Measurements from ENCODE around the gene CLDN1. TPM values are rescaled to one million over a fixed set of nuclear protein-coding genes. Genes with fewer than 3 reads are reported as not detected.

Gene CLDN1
- total RNA-seq, 1 experiment from 2014 or later, result 0.06 TPM

DNA sequence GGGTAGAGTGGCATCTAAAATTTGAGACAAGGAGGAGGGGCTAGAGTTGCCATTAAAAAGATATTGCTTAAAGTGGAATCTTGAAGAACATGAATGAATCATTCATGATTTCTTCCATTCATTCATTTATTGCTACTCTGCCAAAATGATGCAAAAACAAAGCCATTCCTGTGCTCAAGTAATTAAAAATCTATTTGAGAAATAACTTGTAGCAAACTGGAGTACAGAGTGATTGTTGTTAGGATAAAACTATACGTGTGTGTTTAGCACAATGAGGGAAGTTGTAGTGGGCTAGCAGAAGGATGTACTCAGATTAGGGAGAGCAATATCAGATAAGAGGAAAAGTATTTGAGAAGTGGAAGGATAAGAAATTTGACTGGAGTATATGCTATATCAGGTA is 11.7 kb upstream of the CLDN1 start:
- no peak for DNase-seq (ENCODE audit: low read depth)

DNA sequence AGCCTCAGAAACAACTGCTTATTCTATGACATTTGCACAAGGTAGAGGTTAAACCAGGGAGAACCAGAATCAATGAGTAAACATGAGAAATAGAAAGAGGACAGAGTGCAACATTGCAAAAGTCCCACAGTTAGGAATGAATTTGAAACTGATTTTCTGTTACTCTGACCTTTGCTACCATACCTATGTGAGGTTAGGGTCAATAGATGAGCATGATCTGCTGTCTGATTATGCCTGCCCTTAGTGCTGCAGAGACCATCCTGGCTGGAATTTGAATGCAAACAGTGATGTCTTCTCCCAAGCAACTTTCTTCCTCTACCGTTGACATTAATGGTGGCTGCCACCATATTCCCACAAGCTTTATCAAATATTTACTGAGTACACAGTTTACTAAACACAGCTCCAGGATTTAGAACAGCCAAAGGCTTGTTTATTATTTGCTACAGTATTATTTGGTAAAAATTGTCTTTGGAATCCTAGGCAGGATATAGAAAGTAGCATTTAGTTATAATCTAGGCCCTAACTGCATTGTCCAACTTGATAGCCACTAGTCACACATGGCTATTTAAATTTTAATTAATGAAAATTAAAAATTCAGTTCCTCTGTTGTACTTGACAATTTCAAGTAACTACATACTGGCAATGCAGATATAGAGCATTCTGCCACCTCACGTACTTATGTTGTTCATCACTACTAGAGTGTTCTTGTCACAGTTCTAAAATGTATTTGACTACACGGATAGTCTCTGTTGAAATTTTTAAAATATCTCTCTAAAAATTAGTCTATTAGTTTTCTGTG is 8.9 kb upstream of the CLDN1 start:
- DNase-seq (ENCODE audit: low read depth), result no peak

DNA sequence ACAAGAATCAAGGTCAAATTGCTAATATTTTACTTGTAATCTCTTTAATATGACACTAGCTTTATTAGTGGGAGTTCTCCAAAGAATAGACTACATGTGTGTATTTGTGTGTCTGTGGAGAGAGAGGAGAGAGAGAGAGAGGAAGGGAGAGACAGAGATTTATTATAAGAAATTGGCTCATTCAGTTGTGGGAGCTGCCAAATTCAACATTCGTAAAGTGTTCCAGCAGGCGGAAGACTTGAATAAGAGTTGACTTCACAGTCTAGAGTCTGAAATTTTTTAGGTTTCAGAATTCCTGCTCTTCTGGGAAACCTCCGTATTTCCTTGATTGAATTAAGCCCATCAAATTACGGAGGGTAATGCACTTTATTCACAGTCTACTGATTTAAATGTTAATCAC is 4.7 kb upstream of the CLDN1 start:
- no peak for DNase-seq (ENCODE audit: low read depth)

DNA sequence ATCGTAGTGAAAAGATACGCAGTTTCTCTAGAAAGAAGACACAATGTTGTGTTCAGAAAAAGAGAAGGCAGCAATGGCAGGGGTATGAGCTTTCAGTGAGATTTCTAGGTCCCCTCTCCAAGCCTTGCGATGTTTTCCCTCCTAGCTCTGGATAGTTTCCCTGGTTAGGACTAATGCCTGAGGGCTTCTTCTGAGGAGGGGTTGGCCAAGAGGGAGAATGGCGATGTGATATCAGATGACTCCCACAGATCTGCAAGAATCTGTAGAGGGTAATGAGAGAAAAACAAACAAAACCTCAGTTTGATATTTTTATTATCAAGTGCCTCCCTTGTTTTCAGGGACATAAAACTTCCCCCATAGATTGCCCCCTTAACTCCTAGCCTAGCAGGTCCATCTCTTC is 4.1 kb upstream of the CLDN1 start:
- no peak for DNase-seq (ENCODE audit: low read depth)

DNA sequence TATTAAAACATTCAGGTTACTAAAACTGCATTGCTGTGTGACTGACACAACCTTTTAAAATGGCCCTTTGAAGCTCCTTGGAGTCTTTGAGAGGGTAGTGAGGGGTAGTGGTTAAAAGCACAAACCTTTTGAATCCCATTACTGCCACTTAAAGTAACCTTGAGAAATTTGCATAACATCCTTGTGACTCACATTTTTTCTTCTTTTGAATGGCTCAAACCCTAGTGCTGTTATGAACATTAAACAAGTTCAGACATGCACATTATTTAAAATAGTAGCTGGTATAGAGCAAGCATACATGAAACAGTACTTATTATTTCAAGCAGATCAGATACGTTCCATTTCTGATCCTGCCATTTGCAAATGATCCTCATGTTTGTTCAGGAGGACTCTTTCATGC is 3.7 kb upstream of the CLDN1 start:
- DNase-seq (ENCODE audit: low read depth), result peak; percentile 46

DNA sequence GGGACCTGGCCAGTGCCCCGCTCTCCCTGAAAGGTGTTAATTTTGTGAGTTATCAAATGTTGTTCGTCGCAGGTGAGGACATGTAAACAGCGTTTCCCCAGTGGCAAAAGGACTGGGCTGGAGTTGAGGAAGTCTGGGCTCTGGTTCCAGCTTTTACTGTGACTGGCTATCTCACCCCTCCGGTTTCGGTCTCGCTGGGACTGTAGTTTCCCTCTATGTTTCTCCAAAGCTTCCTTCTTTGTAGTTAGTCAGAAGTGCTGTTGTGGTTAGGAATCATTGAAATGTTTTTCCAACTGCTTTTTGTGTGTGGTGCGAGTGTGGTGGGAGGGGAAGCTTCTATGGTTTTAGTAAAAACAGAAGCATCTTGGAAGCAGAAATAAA is 990 bp upstream of the CLDN1 start:
- DNase-seq (ENCODE audit: low read depth), result peak; percentile 60

DNA sequence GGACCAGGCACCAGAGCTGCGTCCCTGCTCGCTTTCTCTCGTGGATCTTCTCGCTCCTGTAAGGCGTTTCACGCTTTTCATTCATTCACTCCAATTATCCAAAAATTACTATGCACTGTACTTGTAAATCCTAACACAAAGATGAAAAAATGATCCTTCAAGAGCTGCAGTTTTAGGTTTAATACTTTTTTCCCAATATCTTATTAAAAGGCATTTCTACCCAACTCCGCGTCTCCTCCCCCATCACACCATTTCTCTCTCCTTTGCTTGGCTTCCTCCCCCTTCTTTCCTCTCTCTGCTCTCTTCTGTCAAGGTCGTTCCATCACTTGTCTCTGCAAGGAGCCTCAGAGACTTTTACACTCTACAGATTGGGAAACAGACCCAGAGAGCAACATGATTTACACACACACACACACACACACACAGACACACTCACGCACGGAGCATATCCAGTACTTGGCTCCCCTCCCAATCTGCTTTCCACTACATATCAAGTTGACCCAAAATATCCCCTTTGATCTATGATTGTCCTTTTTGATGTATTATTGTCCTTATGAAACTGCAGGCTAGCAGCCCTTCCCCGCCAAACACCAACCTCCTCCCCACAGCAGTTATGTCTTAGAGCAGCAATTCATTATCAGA is 479 bp upstream of the CLDN1 start:
- DNase-seq (ENCODE audit: low read depth), result peak; percentile 19

DNA sequence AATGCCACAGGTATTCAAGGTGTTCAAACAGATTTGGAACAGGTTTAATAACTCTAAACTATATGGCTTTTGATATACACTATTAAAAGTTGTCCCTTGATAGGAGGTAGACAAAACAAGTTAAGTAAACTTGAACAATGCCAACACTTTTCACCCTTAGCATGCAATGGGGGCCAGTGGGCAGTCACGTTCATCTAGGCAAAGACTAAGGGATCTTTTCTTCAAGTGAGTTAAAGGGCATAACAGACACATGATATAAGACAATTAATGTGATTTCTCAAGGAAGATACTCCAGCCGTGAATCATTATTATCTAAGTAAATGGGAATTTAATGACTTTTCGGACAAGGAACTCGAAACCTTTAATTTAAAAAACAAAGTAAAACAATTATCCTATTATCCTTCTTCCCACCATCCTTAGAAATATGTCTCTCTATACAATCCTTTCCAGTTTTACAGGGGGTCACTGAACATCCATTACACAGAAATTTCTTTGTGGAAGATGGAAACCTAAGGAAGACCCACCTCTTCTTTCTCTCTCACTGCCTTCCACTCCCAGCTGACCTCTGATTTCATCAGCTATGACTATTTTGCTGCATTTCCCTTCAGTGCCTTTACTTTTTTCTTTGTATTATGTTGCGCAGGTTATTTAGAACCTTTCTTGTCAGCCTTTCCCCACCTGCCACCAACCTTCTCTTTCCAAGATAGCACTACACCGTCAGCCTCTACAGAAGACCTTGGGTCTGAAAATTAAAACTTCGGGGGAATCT is 1.5 kb downstream of the CLDN1 start:
- DNase-seq (ENCODE audit: low read depth), result no peak

DNA sequence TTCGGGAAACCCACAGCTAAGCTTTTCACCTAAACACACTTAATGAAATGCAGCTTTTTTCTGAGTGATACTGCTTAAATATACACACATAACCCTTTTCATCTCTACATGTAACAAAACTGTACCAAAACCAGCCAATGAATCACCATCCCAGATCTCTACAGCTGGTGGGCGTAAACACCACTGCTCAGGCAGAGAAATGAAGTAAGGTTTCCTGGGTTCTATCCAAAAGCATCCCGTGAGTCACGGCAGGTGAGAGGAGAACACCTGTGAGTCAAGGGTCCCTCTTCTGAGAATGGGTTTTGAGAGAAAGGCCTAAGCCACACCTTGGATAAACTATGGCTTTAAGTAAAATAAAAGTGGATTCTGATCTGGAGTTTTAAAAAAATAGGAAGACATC is 2.6 kb downstream of the CLDN1 start:
- no peak for DNase-seq (ENCODE audit: low read depth)

DNA sequence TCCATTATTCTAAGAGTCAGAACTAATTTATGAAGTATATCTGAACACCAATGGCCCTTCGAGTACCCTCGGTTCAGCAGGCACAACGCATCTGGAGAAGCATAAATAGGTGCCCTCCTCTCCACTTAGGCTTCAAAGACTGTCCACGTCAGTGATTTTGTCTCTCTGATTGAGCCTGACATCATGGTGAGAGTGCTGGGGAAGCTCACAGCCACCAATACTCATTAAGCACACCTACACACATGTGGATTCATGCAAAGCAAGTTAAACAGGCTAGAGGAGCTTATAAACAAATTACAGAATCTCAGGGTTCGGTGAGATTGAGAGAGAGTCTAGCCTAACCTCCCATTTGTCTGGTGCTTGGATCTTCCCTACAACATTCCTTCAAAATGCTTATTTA is 3.6 kb downstream of the CLDN1 start:
- no peak for DNase-seq (ENCODE audit: low read depth)

DNA sequence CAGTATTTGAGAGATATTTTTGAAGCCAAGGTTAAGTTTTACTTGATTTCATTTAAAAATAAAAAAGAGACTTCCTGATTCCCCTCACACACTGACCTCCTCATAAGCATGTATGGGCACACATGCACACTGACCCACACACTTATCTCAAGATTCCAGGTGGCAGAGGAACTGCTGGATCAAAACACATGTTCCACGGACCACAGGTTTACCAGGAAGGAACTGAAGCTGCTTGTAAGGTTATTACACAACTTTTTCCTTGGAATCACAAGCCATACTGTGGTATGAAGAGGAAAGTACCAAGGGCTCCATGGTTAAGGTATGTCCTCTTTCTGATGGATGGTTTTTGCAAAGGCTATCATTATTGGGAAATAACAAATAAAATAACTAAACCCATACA is 7.5 kb downstream of the CLDN1 start:
- no peak for DNase-seq (ENCODE audit: low read depth)

DNA sequence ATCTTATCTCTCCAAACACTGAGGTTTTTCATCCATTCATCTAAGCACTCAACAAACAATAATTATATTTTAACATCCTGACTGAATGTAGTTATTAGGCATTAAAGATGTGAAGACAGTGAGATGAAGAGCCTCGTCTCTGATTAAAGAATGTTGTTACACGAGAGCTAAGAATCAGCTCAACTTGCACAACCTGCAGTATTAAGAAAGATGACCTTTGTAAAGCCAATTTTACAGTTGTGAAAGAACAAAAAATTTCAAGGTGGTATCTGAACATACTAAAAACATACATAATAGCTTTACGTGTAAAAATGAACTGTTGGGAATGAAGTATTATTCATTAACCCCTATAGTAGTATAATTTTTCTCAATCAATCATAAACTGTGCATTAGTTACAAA is 12.8 kb downstream of the CLDN1 start:
- no peak for DNase-seq (ENCODE audit: low read depth)

DNA sequence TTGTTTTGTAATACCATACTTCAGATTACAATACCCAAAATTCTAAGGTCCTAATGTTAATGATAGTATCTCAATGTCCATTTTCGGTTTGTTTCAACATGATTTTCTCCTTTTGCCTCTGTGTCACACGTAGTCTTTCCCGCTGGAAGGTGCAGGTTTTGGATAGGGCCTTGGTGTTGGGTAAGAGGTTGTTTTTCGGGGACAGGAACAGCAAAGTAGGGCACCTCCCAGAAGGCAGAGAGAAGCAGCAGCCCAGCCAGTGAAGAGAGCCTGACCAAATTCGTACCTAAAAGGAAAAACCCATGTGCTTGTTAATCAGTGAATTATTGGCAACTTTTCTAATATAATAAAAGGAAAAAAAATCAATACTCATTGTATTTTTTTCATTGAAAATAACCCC is 14.1 kb downstream of the CLDN1 start:
- DNase-seq (ENCODE audit: low read depth), result no peak

DNA sequence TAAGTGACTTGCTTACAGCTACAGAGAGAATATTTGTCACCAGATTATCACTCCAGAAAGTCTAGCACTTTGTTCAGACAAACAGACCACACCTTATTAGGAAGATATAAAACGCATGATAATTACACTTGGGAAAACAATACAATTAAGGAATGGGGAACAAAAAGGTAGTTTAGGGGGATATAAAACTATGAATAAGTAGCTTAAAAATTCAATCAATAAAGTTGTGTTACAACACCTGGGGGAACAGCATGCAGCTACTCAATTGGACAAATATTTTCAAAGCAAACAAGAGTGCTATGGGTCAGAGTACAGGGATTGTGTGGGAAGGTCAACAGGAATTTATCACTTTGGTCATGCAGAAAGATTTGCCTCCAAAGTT is 15.1 kb downstream of the CLDN1 start:
- DNase-seq (ENCODE audit: low read depth), result no peak

DNA sequence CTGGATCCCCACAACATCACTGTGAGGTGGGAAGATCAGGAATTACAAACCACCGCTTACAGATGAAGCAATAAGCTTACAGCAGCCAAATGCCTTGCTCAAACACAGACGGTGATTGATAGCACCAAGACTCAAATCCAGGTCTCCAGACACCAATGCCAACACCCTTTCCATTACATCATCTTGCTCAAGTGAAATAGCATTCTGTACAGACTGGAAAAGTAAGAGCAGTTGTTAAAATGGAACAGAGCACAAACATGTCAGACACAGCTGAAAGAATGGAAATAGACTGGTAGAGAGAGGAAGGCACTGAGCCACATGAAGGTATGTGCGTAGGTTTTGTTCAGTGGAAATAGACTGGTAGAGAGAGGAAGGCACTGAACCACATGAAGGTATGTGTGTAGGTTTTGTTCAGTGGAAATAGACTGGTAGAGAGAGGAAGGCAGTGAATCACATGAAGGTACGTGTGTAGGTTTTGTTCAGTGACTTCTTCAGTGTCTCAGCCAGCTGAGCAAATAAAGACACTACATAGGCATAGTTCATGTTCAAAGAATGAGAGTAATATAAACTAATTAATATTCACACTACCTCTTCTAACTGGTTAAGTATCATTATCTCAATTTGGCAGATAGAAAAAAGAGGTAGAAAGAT is 15.6 kb downstream of the CLDN1 start:
- peak; percentile 41 for DNase-seq (ENCODE audit: low read depth)

DNA sequence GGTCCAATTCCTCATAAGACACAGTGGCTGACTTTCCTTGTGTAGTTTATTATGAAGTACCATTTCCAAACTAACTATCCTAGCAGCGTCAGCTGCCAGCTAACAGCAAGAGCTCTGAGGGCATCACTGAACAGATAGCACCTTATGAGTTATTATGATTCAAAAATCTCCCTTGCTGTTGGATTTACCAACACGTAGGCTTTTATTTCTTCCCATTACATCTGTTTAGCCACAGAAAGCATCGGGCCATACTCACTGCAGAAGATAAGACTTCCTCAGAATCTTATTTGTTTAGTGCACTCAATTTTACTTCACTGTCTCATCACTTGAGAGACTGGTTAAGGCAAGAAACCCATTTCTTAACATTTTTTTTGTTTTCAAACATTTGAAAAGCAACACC is 16.2 kb downstream of the CLDN1 start:
- no peak for DNase-seq (ENCODE audit: low read depth)

DNA sequence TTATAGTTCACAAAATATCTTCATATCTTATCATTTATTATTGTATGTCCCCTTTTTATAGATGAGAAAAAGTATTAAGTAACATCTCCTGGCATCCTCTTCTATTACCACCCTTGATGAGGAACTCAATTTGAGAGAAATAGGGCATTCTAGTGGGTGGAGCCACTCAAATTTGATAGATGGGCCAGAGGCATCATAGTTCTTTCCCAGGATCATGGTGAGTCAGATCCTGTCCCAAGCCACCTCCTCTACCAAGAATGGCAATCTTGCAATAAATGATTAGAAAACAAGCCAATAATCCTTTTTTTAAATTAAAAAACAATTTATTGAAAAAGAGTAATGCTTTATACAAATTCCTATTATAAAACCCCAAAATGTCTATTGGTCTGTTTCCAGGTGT is 16.8 kb downstream of the CLDN1 start:
- DNase-seq (ENCODE audit: low read depth), result peak; percentile 43

DNA sequence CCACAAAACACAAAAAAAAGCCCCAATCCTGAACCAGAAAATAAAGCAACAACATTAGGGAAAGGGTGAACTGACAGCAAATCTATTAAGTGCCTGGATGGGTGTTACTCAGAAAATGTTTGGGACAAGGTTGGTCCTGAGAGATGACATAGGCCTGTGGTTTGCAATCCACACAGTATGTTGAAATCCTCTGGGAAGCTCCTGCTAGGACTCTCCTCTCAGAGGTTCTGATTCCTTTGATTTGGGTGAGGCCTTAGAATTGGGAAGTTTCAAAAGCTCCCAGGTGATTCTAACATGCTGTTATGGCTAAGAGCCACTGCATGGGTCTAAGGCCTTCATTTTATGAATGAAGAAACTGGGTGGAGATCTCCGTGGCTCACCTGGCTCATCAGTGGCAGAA is 18.4 kb downstream of the CLDN1 start:
- DNase-seq (ENCODE audit: low read depth), result no peak

DNA sequence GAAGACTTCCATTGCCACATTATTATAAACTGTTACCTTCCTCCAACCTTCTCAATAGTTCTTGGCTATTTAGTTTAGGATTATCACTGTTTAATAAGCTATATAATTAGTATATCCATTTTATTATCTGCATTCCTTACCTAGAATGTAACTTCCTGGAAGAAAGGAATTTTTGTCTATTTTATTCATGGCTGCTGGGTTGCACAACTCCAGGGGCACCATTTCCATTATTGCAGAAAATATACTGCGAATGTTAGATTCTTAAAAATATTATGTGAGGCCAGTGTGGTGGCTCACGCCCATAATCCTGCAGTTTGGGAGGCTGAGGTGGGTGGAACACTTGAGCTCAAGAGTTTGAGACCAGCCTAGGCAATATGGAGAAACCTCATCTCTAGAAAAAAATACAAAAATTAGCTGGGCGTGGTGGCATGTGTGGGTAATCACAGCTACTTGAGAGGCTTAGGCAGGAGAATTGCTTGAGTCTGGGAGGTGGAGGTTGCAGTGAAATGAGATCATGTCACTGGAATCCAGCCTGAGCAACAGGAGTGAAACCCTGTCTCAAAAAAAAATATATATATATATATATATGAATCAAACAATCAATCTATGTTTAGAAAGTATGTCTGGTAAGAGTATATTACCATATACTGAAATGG is 19.9 kb downstream of the CLDN1 start:
- no peak for DNase-seq (ENCODE audit: low read depth)

DNA sequence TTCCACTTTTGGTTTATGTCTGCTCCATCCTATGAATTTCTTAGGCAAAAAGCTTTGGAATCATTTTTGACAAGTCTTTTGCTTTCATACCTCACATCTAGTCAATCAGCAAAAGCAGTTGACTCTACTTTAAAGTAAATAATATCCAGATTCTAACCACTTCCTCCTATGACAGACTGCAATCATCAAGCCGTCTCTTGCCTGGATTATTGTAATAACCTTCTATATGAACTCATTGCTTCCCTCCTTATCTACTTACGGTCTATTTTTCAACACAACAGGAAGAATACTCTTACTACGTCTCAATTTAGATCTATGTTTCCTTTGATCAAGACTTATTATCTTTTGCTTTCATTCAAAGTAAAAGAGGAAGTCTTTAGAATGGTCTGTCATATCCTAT is 20.7 kb downstream of the CLDN1 start:
- no peak for DNase-seq (ENCODE audit: low read depth)

DNA sequence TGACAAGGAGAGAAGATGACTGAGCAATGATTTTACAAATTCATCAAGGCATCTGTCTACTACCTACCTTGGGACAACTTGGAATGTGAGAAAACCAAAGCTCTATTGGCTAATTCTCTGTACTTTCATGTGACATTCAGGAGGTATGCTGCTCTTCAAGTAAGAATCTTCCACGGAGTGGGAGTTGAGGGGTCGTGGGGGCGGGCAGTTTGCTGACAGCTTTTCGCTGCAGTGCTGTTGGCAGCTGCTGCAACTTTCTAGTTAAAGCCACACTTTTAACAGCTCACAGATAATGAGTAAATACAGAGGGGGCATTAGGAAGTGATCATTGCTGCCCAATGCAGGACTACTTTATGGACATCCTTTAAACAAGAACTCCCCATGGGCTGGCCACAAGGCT is 22.3 kb downstream of the CLDN1 start:
- DNase-seq (ENCODE audit: low read depth), result no peak

DNA sequence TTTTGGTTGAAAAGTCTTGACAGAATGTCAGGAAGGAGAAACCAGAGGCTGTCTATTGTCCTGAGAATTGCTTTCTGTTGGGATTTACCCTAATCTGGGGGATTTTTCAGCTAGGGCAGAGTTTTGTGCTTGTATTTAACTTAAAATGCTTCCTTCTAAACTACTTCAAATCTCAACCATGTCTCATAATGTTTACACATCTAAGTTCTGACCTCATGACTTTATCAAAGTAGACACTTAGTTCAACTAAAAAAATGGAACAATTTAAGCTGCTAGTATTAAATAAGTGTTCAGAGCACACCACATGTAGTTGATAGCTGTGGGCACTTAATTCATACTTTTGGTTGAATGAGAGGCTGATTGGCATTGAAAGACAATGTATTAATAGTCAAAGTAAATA is 28.2 kb downstream of the CLDN1 start:
- DNase-seq (ENCODE audit: low read depth), result no peak

Measured in LHCN-M2 (cell line).